OCI-LY1 (cell line): ENCODE measurements around the gene CPLX1.

ENCODE experiments used
- H2AFZ ChIP-seq: fragments of 200-600 bp; sonication (generic), shearing (Covaris generic); 2 replicates; pipeline ENCODE4 v1.6.0; 2014; ENCODE audit warnings: antibody characterized with exemption, mild to moderate bottlenecking, low read length
- H3F3A ChIP-seq: fragments of 200-600 bp; sonication (generic), shearing (Covaris generic); 2 replicates; pipeline ENCODE4 v1.6.0; 2014; ENCODE audit warnings: mild to moderate bottlenecking, antibody characterized with exemption, low read length, moderate library complexity; ENCODE audit not compliant: insufficient read depth
- H3K27ac ChIP-seq: fragments of 200-600 bp; sonication (generic); 2 replicates; pipeline ENCODE4 v1.5.1; 2014; ENCODE audit warnings: low read length, mixed run types, mild to moderate bottlenecking, low read depth; ENCODE audit not compliant: poor library complexity, severe bottlenecking
- H3K27me3 ChIP-seq: fragments of 200-600 bp; sonication (generic); 2 replicates; pipeline ENCODE4 v1.6.0; 2014; ENCODE audit warnings: antibody characterized with exemption, mild to moderate bottlenecking, low read length, moderate library complexity; ENCODE audit not compliant: insufficient read depth
- H3K36me3 ChIP-seq: fragments of 200-600 bp; sonication (generic); 2 replicates; pipeline ENCODE4 v1.6.1; 2014; ENCODE audit warnings: mild to moderate bottlenecking, antibody characterized with exemption, low read length, moderate library complexity, mixed read lengths; ENCODE audit not compliant: insufficient read depth
- H3K4me1 ChIP-seq: fragments of 200-600 bp; sonication (generic); 2 replicates; pipeline ENCODE4 v1.5.1; 2014; ENCODE audit warnings: mild to moderate bottlenecking, low read length, moderate library complexity; ENCODE audit not compliant: insufficient read depth, severe bottlenecking
- H3K4me2 ChIP-seq: fragments of 200-600 bp; sonication (generic), shearing (Covaris generic); 2 replicates; pipeline ENCODE4 v1.6.1; 2014; ENCODE audit warnings: low read length
- H3K4me3 ChIP-seq: fragments of 200-600 bp; sonication (generic); 2 replicates; pipeline ENCODE4 v1.5.1; 2014; ENCODE audit warnings: low read length, low read depth, mild to moderate bottlenecking, mixed read lengths; ENCODE audit not compliant: poor library complexity, severe bottlenecking
- H3K79me2 ChIP-seq: fragments of 200-600 bp; shearing (Covaris generic); 2 replicates; pipeline ENCODE4 v1.6.1; 2016; ENCODE audit warnings: mixed run types, low read length, mixed read lengths; ENCODE audit not compliant: insufficient read depth
- H3K9ac ChIP-seq: fragments of 200-600 bp; sonication (generic), shearing (Covaris generic); 2 replicates; pipeline ENCODE4 v1.6.1; 2014; ENCODE audit warnings: mild to moderate bottlenecking, low read length, mixed read lengths
- H3K9me2 ChIP-seq: fragments of 200-600 bp; sonication (generic), shearing (Covaris generic); 2 replicates; pipeline ENCODE4 v1.6.1; 2014; ENCODE audit warnings: low read depth, mild to moderate bottlenecking, low read length, mixed read lengths
- H3K9me3 ChIP-seq: fragments of 200-600 bp; shearing (Covaris generic); 2 replicates; pipeline ENCODE4 v1.6.1; 2014; ENCODE audit warnings: low read length, mixed read lengths
- H4K20me1 ChIP-seq: fragments of 200-600 bp; sonication (generic), shearing (Covaris generic); 2 replicates; pipeline ENCODE4 v1.6.0; 2016; ENCODE audit warnings: mild to moderate bottlenecking, low read length; ENCODE audit not compliant: insufficient read depth
- EZH2 ChIP-seq: fragments of 200-600 bp; sonication (generic), shearing (Covaris generic); IDR thresholded peaks from 2 replicates; pipeline ENCODE4 v1.8.0; 2017; ENCODE audit warnings: borderline replicate concordance, mixed run types, mild to moderate bottlenecking, antibody characterized with exemption, low read length, moderate library complexity, mixed read lengths
- TF ChIP-seq, protein P1 (sequence below): fragments of 200-600 bp; sonication (generic), shearing (Covaris generic); IDR thresholded peaks from 2 replicates; pipeline ENCODE4 v1.5.1; 2017; ENCODE audit warnings: mild to moderate bottlenecking, antibody characterized with exemption, low read length, moderate library complexity, mixed read lengths

The CPLX1 gene

GRCh38 chr4:850323-850945 lies 24.5 kb upstream of the CPLX1 start:
- Histone ChIP-seq H3K27ac (no peak overlapping the region), H3K9ac (no peak overlapping the region), H3K79me2 (no peaks in the 10 kb centered on the region), H3K9me2 (no peaks in the 10 kb centered on the region), H4K20me1 (no peaks in the 10 kb centered on the region), H3K27me3 (no peaks in the 10 kb centered on the region), H3K36me3 (no peaks in the 10 kb centered on the region; the same call in 1 of the 2 replicates), H3K4me3 (no peak overlapping the region), H3K4me1 (no peaks in the 10 kb centered on the region), H3F3A (no peaks in the 10 kb centered on the region), H3K9me3 (no peaks in the 10 kb centered on the region), H2AFZ (no peak overlapping the region), H3K4me2 (no peak overlapping the region)
- no peak for TF ChIP-seq EZH2
- TF ChIP-seq, protein P1, sequence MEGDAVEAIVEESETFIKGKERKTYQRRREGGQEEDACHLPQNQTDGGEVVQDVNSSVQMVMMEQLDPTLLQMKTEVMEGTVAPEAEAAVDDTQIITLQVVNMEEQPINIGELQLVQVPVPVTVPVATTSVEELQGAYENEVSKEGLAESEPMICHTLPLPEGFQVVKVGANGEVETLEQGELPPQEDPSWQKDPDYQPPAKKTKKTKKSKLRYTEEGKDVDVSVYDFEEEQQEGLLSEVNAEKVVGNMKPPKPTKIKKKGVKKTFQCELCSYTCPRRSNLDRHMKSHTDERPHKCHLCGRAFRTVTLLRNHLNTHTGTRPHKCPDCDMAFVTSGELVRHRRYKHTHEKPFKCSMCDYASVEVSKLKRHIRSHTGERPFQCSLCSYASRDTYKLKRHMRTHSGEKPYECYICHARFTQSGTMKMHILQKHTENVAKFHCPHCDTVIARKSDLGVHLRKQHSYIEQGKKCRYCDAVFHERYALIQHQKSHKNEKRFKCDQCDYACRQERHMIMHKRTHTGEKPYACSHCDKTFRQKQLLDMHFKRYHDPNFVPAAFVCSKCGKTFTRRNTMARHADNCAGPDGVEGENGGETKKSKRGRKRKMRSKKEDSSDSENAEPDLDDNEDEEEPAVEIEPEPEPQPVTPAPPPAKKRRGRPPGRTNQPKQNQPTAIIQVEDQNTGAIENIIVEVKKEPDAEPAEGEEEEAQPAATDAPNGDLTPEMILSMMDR = no peak

- TF ChIP-seq, protein P1 = no peak
- TF ChIP-seq EZH2 = no peak
- no peak overlapping the region for H2AFZ ChIP-seq
- no peaks in the 10 kb centered on the region for H3F3A ChIP-seq
- no peak overlapping the region for H3K4me3 ChIP-seq
- no peak overlapping the region for H3K9ac ChIP-seq
- H3K36me3 ChIP-seq = no peaks in the 10 kb centered on the region; the same call in 1 of the 2 replicates
- H3K9me2 ChIP-seq = no peaks in the 10 kb centered on the region
- no peaks in the 10 kb centered on the region for H3K79me2 ChIP-seq
- no peaks in the 10 kb centered on the region for H3K27me3 ChIP-seq
- H4K20me1 ChIP-seq = no peaks in the 10 kb centered on the region
- no peak overlapping the region for H3K27ac ChIP-seq
- no peaks in the 10 kb centered on the region for H3K4me1 ChIP-seq
- no peak overlapping the region for H3K4me2 ChIP-seq
- no peaks in the 10 kb centered on the region for H3K9me3 ChIP-seq
Measured at GRCh38 chr4:849478-850175, 23.7 kb upstream of the CPLX1 start.

DNA sequence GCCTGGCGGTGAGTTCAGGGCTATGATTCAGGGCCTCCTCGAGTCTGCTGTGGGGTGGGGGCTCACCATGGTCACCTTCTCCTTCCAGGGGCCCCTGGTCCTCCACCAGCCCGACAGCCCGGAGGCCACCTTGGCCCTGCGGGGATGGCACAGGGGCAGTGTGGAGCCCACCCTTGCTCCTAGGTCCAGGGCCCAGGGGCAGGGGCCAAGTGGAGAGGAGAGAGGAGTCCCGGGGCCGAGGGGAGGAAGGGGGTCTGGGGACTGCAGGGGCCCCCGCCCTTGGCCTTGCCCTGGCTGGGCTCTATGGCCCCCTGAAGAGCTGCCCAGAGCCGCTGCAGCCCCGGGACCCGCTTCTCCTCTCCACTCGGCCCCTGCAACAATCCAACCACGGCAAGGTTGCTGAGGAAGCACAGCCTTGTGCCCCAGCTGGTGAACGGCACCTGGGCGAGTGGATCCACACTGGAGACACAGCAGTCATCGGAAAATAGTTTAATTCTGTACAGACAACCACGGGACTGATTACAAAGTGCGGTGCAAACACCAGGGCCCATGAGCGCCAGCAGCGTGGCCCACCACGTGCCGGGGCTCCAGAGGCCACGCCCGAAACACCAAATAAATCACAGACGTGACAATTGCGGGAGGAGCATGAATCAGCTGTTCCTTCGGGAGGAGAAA lies 23.0 kb upstream of the CPLX1 start:
- TF ChIP-seq, protein P1 = no peak
- no peak for TF ChIP-seq EZH2
- no peaks in the 10 kb centered on the region for H4K20me1 ChIP-seq
- H3K4me2 ChIP-seq = no peak overlapping the region
- no peaks in the 10 kb centered on the region for H3K27me3 ChIP-seq
- no peaks in the 10 kb centered on the region; the same call in 1 of the 2 replicates for H3K36me3 ChIP-seq
- no peak overlapping the region for H3K27ac ChIP-seq
- H3K9me3 ChIP-seq = no peaks in the 10 kb centered on the region
- H3K4me3 ChIP-seq = no peak overlapping the region
- no peak overlapping the region for H3K9ac ChIP-seq
- no peaks in the 10 kb centered on the region for H3K79me2 ChIP-seq
- no peaks in the 10 kb centered on the region for H3K4me1 ChIP-seq
- H2AFZ ChIP-seq = no peak overlapping the region
- no peaks in the 10 kb centered on the region for H3F3A ChIP-seq
- no peaks in the 10 kb centered on the region for H3K9me2 ChIP-seq
